ENCODE results near the gene HSD17B13.

GRCh38 chr4:87262886-87263285, 59.8 kb downstream of the HSD17B13 start:
- TF ChIP-seq CTCF (conservative IDR thresholded peaks at IDR 0.05; ENCODE audit: low read depth in 2 of 2) (no peak), POLR2AphosphoS5 (IDR thresholded peaks at IDR 0.05; ENCODE audit: low read depth) (no peak), EZH2 (IDR thresholded peaks at IDR 0.05; ENCODE audit: low read depth, unreplicated experiment) (no peak), CREB1 (CRISPR knock-in tag; IDR thresholded peaks at IDR 0.05; ENCODE audit: low read depth) (no peak), EZH2phosphoT487 (IDR thresholded peaks at IDR 0.05; ENCODE audit: unreplicated experiment) (no peak), REST (IDR thresholded peaks at IDR 0.05; ENCODE audit: unreplicated experiment) (no peak)
